C4-2B (cell line): ENCODE results near the gene MAP3K7CL.

Experiments used
- H3K27ac ChIP-seq: fragments of 450-650 bp; 2 replicates; pipeline ENCODE4 v1.5.1; 2017
- ZFX ChIP-seq: fragments of 450-650 bp; IDR thresholded peaks from 2 replicates; pipeline ENCODE4 v1.6.1; 2017
- TF ChIP-seq, protein P1 (sequence below): fragments of 450-650 bp; conservative IDR thresholded peaks from 2 replicates; pipeline ENCODE4 v1.5.1; 2017; ENCODE audit warnings: mild to moderate bottlenecking

MAP3K7CL gene

DNA sequence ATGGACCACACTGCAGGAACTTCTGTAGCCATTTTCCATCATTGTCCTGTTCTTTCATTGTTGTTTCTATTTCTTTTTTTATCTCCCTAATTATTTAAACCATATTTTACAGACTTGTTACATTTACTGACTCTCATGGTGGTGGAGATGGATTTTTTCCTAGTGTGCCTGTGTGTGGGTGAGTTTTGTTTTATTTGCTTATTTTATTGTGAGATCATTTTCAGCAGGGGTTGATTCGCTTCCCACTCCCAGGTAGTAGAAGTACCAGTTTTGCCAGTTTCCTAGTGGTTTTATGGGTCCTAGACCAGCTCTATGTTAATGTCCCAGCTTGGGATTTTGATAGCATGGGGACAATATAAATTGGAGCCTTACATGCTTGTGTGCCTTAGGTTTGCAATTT is 88.3 kb downstream of the MAP3K7CL start:
- H3K27ac ChIP-seq: peak overlapping the region; percentile 79; the same call in 1 of the 2 replicates
- TF ChIP-seq ZFX: no peak
- TF ChIP-seq, protein P1, sequence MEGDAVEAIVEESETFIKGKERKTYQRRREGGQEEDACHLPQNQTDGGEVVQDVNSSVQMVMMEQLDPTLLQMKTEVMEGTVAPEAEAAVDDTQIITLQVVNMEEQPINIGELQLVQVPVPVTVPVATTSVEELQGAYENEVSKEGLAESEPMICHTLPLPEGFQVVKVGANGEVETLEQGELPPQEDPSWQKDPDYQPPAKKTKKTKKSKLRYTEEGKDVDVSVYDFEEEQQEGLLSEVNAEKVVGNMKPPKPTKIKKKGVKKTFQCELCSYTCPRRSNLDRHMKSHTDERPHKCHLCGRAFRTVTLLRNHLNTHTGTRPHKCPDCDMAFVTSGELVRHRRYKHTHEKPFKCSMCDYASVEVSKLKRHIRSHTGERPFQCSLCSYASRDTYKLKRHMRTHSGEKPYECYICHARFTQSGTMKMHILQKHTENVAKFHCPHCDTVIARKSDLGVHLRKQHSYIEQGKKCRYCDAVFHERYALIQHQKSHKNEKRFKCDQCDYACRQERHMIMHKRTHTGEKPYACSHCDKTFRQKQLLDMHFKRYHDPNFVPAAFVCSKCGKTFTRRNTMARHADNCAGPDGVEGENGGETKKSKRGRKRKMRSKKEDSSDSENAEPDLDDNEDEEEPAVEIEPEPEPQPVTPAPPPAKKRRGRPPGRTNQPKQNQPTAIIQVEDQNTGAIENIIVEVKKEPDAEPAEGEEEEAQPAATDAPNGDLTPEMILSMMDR: no peak

DNA sequence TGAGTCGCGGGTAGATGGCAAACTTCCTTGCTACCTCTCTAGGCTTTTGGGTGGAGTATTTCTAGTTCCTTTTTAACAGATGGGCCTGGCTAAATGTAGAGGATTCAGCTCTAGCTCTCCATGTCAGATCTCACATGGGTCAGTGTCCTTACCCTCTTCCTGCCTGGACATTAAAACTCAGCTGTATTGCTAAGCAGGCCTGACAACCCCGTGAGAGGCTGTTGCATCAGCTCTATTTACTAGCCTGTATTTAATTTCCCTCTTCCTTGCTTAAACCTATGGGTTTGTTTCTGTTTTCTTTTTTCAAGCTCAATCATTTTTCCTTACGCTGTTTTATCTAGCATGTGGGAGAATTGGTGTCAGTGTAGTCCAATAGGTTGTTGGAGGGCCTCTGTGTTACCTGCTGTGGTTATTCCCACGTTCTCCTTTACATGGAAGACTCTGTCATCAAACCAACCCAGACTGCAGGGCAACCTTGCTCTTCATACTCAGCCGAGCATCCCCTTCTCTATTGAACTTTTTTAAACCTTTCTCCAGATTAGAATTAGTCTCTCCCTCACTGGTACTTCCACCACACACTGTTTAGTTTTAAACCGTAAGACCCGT is 88.8 kb downstream of the MAP3K7CL start:
- H3K27ac ChIP-seq: peak overlapping the region; percentile 79; the same call in 1 of the 2 replicates
- no peak for TF ChIP-seq ZFX
- TF ChIP-seq, protein P1: no peak

DNA sequence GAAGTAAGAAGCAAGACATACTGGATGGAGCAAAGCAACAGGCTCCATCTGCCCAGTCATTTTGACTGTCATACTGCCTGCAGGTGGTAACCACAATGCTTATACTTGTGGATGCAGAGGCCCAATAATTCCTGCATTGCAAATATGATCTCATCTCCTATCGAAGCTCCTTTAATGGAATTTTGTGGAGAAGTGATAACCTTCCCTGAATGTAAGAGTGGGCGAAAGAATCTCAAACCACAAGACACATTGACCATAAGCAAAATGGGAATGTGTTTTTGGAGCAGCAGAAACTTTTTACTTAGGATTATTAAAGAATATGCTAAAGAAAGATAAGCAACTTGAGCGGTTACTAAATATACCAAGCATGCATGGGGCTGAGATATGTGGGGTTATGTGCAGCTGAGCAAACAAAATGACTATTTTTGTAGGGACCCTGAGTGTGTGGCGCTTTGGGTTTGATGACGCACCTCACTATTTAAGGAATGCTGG is 90.9 kb downstream of the MAP3K7CL start:
- TF ChIP-seq ZFX: no peak
- TF ChIP-seq, protein P1: no peak
- no peak overlapping the region for H3K27ac ChIP-seq

DNA sequence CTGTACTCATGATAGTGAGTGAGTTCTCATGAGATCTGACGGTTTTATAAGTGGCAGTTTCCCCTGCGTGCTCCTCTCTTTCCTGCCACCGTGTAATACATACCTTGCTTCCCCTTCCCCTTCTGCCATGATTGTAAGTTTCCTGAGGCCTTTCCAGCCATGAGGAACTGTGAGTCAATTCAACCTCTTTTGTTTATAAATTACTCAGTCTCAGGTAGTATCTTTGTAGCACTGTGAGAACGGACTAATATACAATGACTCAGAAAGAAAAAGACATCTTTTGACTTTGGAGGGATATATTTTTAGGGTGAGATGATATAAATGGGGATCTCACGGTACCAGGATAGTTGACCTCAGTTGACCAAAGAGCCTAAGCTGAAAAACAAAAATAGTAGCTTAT is 93.6 kb downstream of the MAP3K7CL start:
- no peak for TF ChIP-seq ZFX
- TF ChIP-seq, protein P1: no peak
- H3K27ac ChIP-seq: no peak overlapping the region
